ENCODE results near the gene SFN. TPM values are rescaled to one million over a fixed set of nuclear protein-coding genes. Genes with fewer than 3 reads are reported as not detected.

Gene SFN
- total and polyA plus RNA-seq, 2 of the 4 experiments (the other 2 are of a cell fraction): 0.18 to 0.34 TPM

DNA sequence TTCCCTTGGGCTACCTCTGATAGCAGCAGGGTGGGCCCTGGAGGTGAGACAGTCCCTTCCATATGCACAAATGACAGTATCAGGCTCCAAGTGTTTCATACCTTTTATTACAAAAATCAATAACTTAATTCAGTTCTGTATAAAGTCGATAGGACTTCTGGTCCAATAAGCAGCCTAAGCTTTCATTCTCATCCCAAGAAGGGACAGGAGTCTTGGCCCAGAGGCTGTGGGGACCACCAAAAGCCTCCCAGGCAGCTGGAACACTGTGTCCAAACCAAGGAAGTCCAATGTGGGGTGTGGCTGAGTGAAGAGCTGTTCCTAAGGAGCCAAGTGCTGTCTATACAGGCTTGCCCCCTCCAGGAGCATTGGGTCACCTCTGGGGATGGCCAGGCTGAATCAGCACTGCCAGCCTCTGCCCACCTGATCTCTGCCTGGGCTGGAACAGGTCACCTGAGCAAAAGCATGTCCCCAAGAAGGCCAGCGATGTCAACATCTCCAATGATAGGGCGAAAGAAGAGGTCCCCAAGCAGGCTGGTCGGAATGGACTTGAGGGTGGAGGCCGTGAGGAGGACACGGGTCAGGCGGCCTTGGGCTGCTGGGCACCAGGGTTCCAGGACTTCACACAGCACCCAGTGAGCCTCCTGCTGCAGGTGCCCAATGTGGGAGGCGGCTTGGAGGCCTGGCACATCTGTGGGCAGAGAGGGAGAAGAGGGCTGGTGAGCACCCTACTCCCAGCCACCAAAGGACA, 48.6 kb downstream of the SFN start:
- DNase-seq (no peak), ATAC-seq (ENCODE audit: low read depth) (no peak)
- no peak overlapping the region for H4K5ac ChIP-seq (ENCODE audit: low read depth, low read length)
- H3K27ac ChIP-seq (ENCODE audit: insufficient read depth, low read length): no peak overlapping the region
- H2BK120ac ChIP-seq (ENCODE audit: low read depth, low read length): no peak overlapping the region
- no CpG with 5 or more reads among the region's 8 CpGs for WGBS, 2 experiments (ENCODE audit: extremely low coverage in 2 of 2, insufficient read length in 1 of 2)
- no peak overlapping the region for H3K4me2 ChIP-seq (ENCODE audit: low read depth, low read length)
- H3K9me1 ChIP-seq (ENCODE audit: insufficient read depth, low read length): no peaks in the 10 kb centered on the region
- POLR2A ChIA-PET (ENCODE audit: unreplicated experiment): no interaction called here
- H3K79me1 ChIP-seq (ENCODE audit: low read depth in 1 of 2, low read length in 2 of 2): no peaks in the 10 kb centered on the region
- H3K4me1 ChIP-seq (ENCODE audit: control insufficient read depth, insufficient read depth, low read length): no peaks in the 10 kb centered on the region
- H3K4ac ChIP-seq (ENCODE audit: low read depth, low read length): no peak overlapping the region
- H3K36me3 ChIP-seq (ENCODE audit: control insufficient read depth, insufficient read depth, low read length): no peaks in the 10 kb centered on the region
- H3K18ac ChIP-seq (ENCODE audit: low read depth, low read length): no peak overlapping the region
- H2BK5ac ChIP-seq (ENCODE audit: low read depth, low read length, poor library complexity, severe bottlenecking): no peak overlapping the region
- no peak overlapping the region for H3K23ac ChIP-seq (ENCODE audit: low read depth, low read length)
- H4K91ac ChIP-seq (ENCODE audit: insufficient read depth, low read depth, low read length): no peak overlapping the region
- peaks cover 20% of the 10 kb centered on the region for H3K27me3 ChIP-seq (ENCODE audit: control insufficient read depth, insufficient read depth, low read length)
- CTCF ChIA-PET: no interaction called here
- dilution Hi-C loops (cut with HindIII; ENCODE audit: low sequenced_read_pairs, unreplicated experiment) (no loop called here), intact Hi-C loops (cut with micrococcal nuclease) (no loop called here), in situ Hi-C loops (cut with MboI; ENCODE audit: low sequenced_read_pairs) (no loop called here)
- no peak for TF ChIP-seq CHD1 (IDR thresholded peaks at IDR 0.05; ENCODE audit: low read depth, low read length)
- no peak for TF ChIP-seq NFE2L2 (IDR thresholded peaks at IDR 0.05; ENCODE audit: low read depth, low read length)
- TF ChIP-seq FOS (IDR thresholded peaks at IDR 0.05; ENCODE audit: low read depth, low read length): no peak
- no peak for TF ChIP-seq RAD21 (IDR thresholded peaks at IDR 0.05; ENCODE audit: low read length)
- no peak for TF ChIP-seq BHLHE40 (IDR thresholded peaks at IDR 0.05; ENCODE audit: low read depth, low read length)
- TF ChIP-seq, protein P1, sequence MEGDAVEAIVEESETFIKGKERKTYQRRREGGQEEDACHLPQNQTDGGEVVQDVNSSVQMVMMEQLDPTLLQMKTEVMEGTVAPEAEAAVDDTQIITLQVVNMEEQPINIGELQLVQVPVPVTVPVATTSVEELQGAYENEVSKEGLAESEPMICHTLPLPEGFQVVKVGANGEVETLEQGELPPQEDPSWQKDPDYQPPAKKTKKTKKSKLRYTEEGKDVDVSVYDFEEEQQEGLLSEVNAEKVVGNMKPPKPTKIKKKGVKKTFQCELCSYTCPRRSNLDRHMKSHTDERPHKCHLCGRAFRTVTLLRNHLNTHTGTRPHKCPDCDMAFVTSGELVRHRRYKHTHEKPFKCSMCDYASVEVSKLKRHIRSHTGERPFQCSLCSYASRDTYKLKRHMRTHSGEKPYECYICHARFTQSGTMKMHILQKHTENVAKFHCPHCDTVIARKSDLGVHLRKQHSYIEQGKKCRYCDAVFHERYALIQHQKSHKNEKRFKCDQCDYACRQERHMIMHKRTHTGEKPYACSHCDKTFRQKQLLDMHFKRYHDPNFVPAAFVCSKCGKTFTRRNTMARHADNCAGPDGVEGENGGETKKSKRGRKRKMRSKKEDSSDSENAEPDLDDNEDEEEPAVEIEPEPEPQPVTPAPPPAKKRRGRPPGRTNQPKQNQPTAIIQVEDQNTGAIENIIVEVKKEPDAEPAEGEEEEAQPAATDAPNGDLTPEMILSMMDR (conservative IDR thresholded peaks at IDR 0.05; ENCODE audit: low read depth, low read length): no peak
- TF ChIP-seq SMC3 (IDR thresholded peaks at IDR 0.05; ENCODE audit: low read depth, low read length): no peak
- TF ChIP-seq MAFK (IDR thresholded peaks at IDR 0.05; ENCODE audit: low read depth, low read length): no peak
- TF ChIP-seq, protein P2, sequence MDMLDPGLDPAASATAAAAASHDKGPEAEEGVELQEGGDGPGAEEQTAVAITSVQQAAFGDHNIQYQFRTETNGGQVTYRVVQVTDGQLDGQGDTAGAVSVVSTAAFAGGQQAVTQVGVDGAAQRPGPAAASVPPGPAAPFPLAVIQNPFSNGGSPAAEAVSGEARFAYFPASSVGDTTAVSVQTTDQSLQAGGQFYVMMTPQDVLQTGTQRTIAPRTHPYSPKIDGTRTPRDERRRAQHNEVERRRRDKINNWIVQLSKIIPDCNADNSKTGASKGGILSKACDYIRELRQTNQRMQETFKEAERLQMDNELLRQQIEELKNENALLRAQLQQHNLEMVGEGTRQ (IDR thresholded peaks at IDR 0.05; ENCODE audit: low read depth, low read length): no peak
- TF ChIP-seq MAZ (IDR thresholded peaks at IDR 0.05; ENCODE audit: borderline replicate concordance, low read depth, low read length): no peak
- TF ChIP-seq, protein P3, sequence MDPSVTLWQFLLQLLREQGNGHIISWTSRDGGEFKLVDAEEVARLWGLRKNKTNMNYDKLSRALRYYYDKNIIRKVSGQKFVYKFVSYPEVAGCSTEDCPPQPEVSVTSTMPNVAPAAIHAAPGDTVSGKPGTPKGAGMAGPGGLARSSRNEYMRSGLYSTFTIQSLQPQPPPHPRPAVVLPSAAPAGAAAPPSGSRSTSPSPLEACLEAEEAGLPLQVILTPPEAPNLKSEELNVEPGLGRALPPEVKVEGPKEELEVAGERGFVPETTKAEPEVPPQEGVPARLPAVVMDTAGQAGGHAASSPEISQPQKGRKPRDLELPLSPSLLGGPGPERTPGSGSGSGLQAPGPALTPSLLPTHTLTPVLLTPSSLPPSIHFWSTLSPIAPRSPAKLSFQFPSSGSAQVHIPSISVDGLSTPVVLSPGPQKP (IDR thresholded peaks at IDR 0.05; ENCODE audit: borderline replicate concordance, low read depth, low read length): no peak
- no peak for TF ChIP-seq CEBPB (IDR thresholded peaks at IDR 0.05; ENCODE audit: low read depth, low read length)
- no peak for TF ChIP-seq RCOR1 (IDR thresholded peaks at IDR 0.05; ENCODE audit: insufficient replicate concordance, low read length)
- TF ChIP-seq MXI1 (IDR thresholded peaks at IDR 0.05; ENCODE audit: borderline replicate concordance, low read depth, low read length): no peak
- no peak for TF ChIP-seq POLR2A (IDR thresholded peaks at IDR 0.05; ENCODE audit: low read depth, low read length)
- no peak for TF ChIP-seq RFX5 (IDR thresholded peaks at IDR 0.05; ENCODE audit: low read depth, low read length)
- no peak overlapping the region for H2AFZ ChIP-seq (replicated peaks; ENCODE audit: low read length, poor library complexity)
- H2AK9ac ChIP-seq (replicated peaks; ENCODE audit: low read depth, low read length, poor library complexity): no peak overlapping the region
- no peaks in the 10 kb centered on the region for H4K20me1 ChIP-seq (ENCODE audit: insufficient read depth, low read length)
- BruUV-seq (replicated peaks): no TSS peak
- H3K4me3 ChIP-seq (ENCODE audit: insufficient read depth, low read depth, low read length): no peak overlapping the region
- H3K14ac ChIP-seq (replicated peaks; ENCODE audit: low read depth, low read length): no peak overlapping the region
- no peak overlapping the region for H3K9ac ChIP-seq (ENCODE audit: low read depth, low read length)
- no peaks in the 10 kb centered on the region for H3K9me3 ChIP-seq (ENCODE audit: control insufficient read depth, insufficient read depth, low read length)
- no peak overlapping the region for H2BK15ac ChIP-seq (ENCODE audit: low read depth, low read length)
- no peak overlapping the region for H2AK5ac ChIP-seq (ENCODE audit: low read depth, low read length)
- no peak overlapping the region for H3K56ac ChIP-seq (ENCODE audit: extremely low read depth, insufficient read depth, low read length)
- H4K8ac ChIP-seq (ENCODE audit: low read depth in 2 of 2, low read length in 2 of 2): no peak overlapping the region
- no peak overlapping the region for H2BK20ac ChIP-seq (ENCODE audit: low read depth, low read length)
